Lung (tissue), 12 donors: ENCODE results near the gene OR1F1. TPM values are rescaled to one million over a fixed set of nuclear protein-coding genes. Genes with fewer than 3 reads are reported as not detected.

ENCODE experiments used
- ATAC-seq: fragments of 200-7000 bp; cut with Tn5 transposase; one replicate; pipeline ENCODE4 v1.9.1; 2020; ENCODE audit warnings: moderate number of reproducible peaks; ENCODE audit not compliant: insufficient read depth, low FRiP score
- DNase-seq, 3 donors: peaks; one replicate each; pipeline ENCODE4 v3.0.0-alpha.2; 2013 to 2017
- H3K27ac ChIP-seq, 2 donors: one replicate each; pipeline ENCODE4 v1.5.1; 2013; ENCODE audit warnings: mild to moderate bottlenecking in 2 of 2, moderate library complexity in 2 of 2, control low read depth in 1 of 2, inconsistent platforms in 1 of 2, low read depth in 1 of 2, low read length in 1 of 2
- H3K27me3 ChIP-seq, 3 donors: one replicate each; pipeline ENCODE4 v1.5.1; 2013; ENCODE audit warnings: low read length in 2 of 3; ENCODE audit not compliant: control insufficient read depth in 3 of 3, insufficient read depth in 3 of 3
- H3K36me3 ChIP-seq, 4 donors: one replicate each; pipeline ENCODE4 v1.5.1; 2013; ENCODE audit warnings: low read length in 4 of 4, mild to moderate bottlenecking in 1 of 4, moderate library complexity in 1 of 4; ENCODE audit not compliant: control insufficient read depth in 4 of 4, insufficient read depth in 4 of 4
- H3K4me1 ChIP-seq, 5 donors: one replicate each; pipeline ENCODE4 v1.5.1; 2013; ENCODE audit warnings: low read length in 5 of 5, mild to moderate bottlenecking in 2 of 5, moderate library complexity in 1 of 5; ENCODE audit not compliant: control insufficient read depth in 5 of 5, insufficient read depth in 5 of 5
- H3K4me3 ChIP-seq: one replicate; pipeline ENCODE4 v1.5.1; 2013; ENCODE audit warnings: mild to moderate bottlenecking, control low read depth, moderate library complexity
- H3K9ac ChIP-seq, 2 donors: one replicate each; pipeline ENCODE4 v1.5.1; 2013; ENCODE audit warnings: low read length in 2 of 2, control low read depth in 1 of 2; ENCODE audit not compliant: insufficient read depth in 1 of 2
- H3K9me3 ChIP-seq, 4 donors: one replicate each; pipeline ENCODE4 v1.5.1; 2013; ENCODE audit warnings: low read length in 3 of 4, mild to moderate bottlenecking in 1 of 4, moderate library complexity in 1 of 4; ENCODE audit not compliant: control insufficient read depth in 4 of 4, insufficient read depth in 3 of 4
- CTCF ChIP-seq: IDR thresholded peaks from 2 replicates; pipeline ENCODE4 v1.5.1; 2012; ENCODE audit warnings: mild to moderate bottlenecking; ENCODE audit errors: control extremely low read depth, extremely low read depth
- WGBS, 2 donors: extraction: QIAGEN DNeasy Blood & Tissue Kit; methylation state at CpG; one replicate each; pipeline ENCODE4 v1.1.7; 2013; 5-methylcytosine and 5-hydroxymethylcytosine counted together
- polyA plus RNA-seq, 2 donors: library from polyadenylated mRNA; stranded (reverse); fragments of 200-250 nt; gene quantifications; one replicate each; pipeline ENCODE4 v1.2.1, GENCODE V29; 2013
- total RNA-seq, 2 donors: library from RNA; depleted of rRNA in 1 of 2; stranded (reverse); fragments of >200 nt in 1 of 2; gene quantifications; one replicate each; pipeline ENCODE4 v1.2.1, GENCODE V29; 2014 to 2021
- donor health status: control.
- donor health status: control.
- donor health status: Bipolar disorder and iron deficiency.
- donor health status: healthy.
- donor health status: DM: yes; HTN: yes; CAD: no.

Gene OR1F1
- total and polyA plus RNA-seq, 4 donors: not detected

DNA sequence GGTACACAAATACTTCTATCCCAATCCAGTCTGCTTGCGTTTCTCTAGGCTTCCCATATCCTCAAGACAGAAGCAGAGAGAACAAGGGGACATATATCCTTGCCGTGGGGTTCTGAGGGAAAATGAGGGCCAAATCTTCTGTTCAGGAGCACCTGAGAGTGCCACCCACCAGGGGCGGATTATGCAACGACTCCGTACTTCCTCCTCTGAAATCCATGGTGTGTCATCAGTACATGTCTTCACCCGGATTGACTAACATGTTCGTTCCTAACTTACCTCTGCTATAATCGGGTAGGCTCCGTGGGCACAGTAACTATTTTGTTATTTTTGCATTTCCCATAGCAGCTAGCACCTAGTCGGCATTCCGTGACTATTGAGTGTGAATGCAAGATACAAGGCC lies 54.7 kb downstream of the OR1F1 start:
- WGBS, 2 donors: 47 to 70% methylated on average over 11 of the region's 11 CpGs
- Histone ChIP-seq H3K27me3 (peaks cover 0 to 7% (median 0%) of the 10 kb centered on the region in 3 donors), H3K9me3 (no peaks in the 10 kb centered on the region), H3K4me3 (no peak overlapping the region), H3K9ac (no peak overlapping the region), H3K36me3 (no peaks in the 10 kb centered on the region), H3K4me1 (no peaks in the 10 kb centered on the region), H3K27ac (no peak overlapping the region)
- ATAC-seq: no peak
- no peak for DNase-seq
- no peak for TF ChIP-seq CTCF

DNA sequence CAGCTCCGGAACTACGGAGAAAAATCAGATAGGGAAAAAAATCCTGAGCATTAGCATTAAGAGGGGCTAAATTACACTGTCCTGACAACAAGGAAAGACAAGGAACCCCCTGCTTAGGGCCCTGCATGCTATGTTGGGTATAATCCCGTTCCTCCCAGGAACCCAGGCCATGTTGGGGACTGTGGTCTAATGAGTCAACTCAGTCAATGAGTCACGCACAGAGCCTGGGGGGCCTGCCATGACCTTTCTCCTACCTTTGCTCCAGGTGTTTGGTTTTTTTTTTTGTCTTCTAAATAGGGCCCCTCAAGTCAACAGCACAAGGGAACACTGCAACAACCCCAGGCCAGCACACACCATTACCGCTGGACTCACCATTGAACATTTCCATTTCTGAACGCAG lies 55.9 kb downstream of the OR1F1 start:
- ATAC-seq (no peak), DNase-seq (no peak)
- Histone ChIP-seq H3K9ac (no peak overlapping the region), H3K27me3 (peaks cover 0 to 7% (median under 1%) of the 10 kb centered on the region in 3 donors), H3K36me3 (no peaks in the 10 kb centered on the region), H3K4me1 (no peaks in the 10 kb centered on the region), H3K27ac (no peak overlapping the region), H3K4me3 (no peak overlapping the region), H3K9me3 (peaks cover 0 to 4% (median 0%) of the 10 kb centered on the region in 4 donors)
- no peak for TF ChIP-seq CTCF
- WGBS, 2 donors: 72 to 85% methylated on average over 6 of the region's 6 CpGs

DNA sequence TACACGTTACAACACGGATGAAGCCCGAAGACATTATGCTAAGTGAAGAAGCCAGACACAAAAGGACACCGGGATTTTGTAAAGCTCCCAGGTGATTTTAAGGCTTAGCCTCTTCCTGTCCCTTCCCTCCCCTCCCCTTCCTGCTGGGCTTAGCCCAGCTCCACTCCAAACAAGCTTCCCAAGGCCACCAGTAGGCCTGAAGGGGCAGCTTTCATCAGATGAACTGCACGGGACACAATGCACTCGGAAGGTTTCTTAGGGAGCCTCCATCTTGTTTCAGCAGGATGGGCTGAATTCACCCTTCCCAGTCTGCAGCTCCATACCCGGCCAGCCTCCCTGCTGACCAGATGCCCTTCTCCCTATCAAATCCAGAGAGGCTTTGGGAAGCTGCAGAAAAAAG lies 58.0 kb downstream of the OR1F1 start:
- ATAC-seq (no peak), DNase-seq (no peak)
- Histone ChIP-seq H3K4me1 (no peaks in the 10 kb centered on the region), H3K9ac (no peak overlapping the region), H3K9me3 (peaks cover 0 to 9% (median 0%) of the 10 kb centered on the region in 4 donors), H3K27ac (no peak overlapping the region), H3K4me3 (no peak overlapping the region), H3K36me3 (no peaks in the 10 kb centered on the region), H3K27me3 (peaks cover under 1 to 2% (median 2%) of the 10 kb centered on the region in 3 donors)
- TF ChIP-seq CTCF: no peak
- 78 to 79% methylated on average over 7 of the region's 7 CpGs for WGBS, 2 donors

DNA sequence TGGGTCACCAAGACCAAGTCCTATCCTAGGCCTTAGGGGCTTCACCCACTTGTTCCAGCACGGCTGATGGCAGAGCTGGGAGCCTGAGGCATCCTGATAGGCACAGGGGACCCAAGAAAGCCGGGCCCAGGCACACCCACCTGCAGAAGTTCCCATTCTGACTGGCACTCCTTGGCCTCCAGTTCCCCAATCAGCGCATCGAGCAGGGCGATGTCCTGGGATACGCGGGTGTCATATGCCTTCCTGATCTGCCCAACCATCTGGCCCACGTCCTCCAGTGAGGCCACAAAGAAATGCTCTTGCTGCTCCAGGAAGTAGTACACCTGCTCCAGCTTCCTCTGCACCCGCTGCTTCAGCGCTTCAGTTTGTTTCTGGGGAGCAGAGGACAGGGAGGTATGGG lies 58.9 kb downstream of the OR1F1 start:
- ATAC-seq (no peak), DNase-seq (no peak)
- no peak overlapping the region for H3K27ac ChIP-seq
- peaks cover 2% of the 10 kb centered on the region in 3 donors for H3K27me3 ChIP-seq
- no peaks in the 10 kb centered on the region for H3K36me3 ChIP-seq
- TF ChIP-seq CTCF: no peak
- WGBS, 2 donors: 57 to 78% methylated on average over 10 of the region's 10 CpGs
- H3K4me3 ChIP-seq: no peak overlapping the region
- H3K4me1 ChIP-seq: no peaks in the 10 kb centered on the region
- no peak overlapping the region for H3K9ac ChIP-seq
- peaks cover 0 to 9% (median 0%) of the 10 kb centered on the region in 4 donors for H3K9me3 ChIP-seq
